ENCODE data around the gene HNRNPLL.

HNRNPLL gene

GRCh38 chr2:38557981-38558380 lies 44.7 kb downstream of the HNRNPLL start:
- ATAC-seq: no peak
- no peak for TF ChIP-seq ESRRG (CRISPR knock-in tag; IDR thresholded peaks at IDR 0.05)

DNA sequence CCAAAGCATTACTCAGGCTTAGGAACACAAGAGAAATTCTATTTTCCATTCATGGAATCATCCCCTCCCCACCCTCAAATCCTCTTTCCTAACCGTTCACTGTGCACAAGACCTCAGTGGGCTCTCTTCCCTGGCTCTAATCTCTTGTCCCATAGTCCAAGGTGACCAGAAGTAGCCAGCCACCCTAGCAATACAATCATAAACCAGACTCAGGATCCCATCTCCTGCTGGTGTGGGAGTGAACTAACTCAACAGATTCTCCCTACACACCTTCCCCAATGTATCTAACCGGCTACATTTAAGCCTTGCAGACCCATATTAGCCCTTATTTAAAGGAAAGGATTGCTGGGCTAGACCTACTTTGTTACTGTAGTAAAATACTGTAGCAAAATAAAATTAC lies 45.5 kb downstream of the HNRNPLL start:
- ATAC-seq: no peak
- TF ChIP-seq CSDC2 (CRISPR knock-in tag; IDR thresholded peaks at IDR 0.05) (no peak), ZFP3 (CRISPR knock-in tag; IDR thresholded peaks at IDR 0.05) (no peak), ISL1 (CRISPR knock-in tag; IDR thresholded peaks at IDR 0.05) (no peak)

GRCh38 chr2:38556006-38556801 lies 46.5 kb downstream of the HNRNPLL start:
- ATAC-seq: no peak
- TF ChIP-seq TOX (CRISPR knock-in tag; IDR thresholded peaks at IDR 0.05; ENCODE audit: borderline replicate concordance): no peak
- no peak for TF ChIP-seq PATZ1 (CRISPR knock-in tag; IDR thresholded peaks at IDR 0.05; ENCODE audit: borderline replicate concordance)
- no peak for TF ChIP-seq SNAI2 (CRISPR knock-in tag; IDR thresholded peaks at IDR 0.05)
- TF ChIP-seq, protein P1, sequence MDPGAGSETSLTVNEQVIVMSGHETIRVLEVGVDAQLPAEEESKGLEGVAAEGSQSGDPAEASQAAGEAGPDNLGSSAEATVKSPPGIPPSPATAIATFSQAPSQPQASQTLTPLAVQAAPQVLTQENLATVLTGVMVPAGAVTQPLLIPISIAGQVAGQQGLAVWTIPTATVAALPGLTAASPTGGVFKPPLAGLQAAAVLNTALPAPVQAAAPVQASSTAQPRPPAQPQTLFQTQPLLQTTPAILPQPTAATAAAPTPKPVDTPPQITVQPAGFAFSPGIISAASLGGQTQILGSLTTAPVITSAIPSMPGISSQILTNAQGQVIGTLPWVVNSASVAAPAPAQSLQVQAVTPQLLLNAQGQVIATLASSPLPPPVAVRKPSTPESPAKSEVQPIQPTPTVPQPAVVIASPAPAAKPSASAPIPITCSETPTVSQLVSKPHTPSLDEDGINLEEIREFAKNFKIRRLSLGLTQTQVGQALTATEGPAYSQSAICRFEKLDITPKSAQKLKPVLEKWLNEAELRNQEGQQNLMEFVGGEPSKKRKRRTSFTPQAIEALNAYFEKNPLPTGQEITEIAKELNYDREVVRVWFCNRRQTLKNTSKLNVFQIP (CRISPR knock-in tag; IDR thresholded peaks at IDR 0.05; ENCODE audit: borderline replicate concordance, low read depth): no peak
- no peak for TF ChIP-seq ZFP30 (CRISPR knock-in tag; IDR thresholded peaks at IDR 0.05)
- TF ChIP-seq ESRRG (CRISPR knock-in tag; IDR thresholded peaks at IDR 0.05): no peak
- no peak for TF ChIP-seq BACH2 (CRISPR knock-in tag; IDR thresholded peaks at IDR 0.05; ENCODE audit: borderline replicate concordance)
- TF ChIP-seq ZNF8 (CRISPR knock-in tag; IDR thresholded peaks at IDR 0.05): no peak
- no peak for TF ChIP-seq ZC3H10 (CRISPR knock-in tag; IDR thresholded peaks at IDR 0.05)
- no peak for TF ChIP-seq OSR1 (CRISPR knock-in tag; IDR thresholded peaks at IDR 0.05)
- no peak for TF ChIP-seq RARB (CRISPR knock-in tag; IDR thresholded peaks at IDR 0.05)
- TF ChIP-seq TCF4 (CRISPR knock-in tag; IDR thresholded peaks at IDR 0.05; ENCODE audit: borderline replicate concordance): no peak
- TF ChIP-seq ARNTL (CRISPR knock-in tag; IDR thresholded peaks at IDR 0.05; ENCODE audit: borderline replicate concordance, low read depth): no peak
- TF ChIP-seq GLIS3 (CRISPR knock-in tag; IDR thresholded peaks at IDR 0.05): no peak
- TF ChIP-seq CSDC2 (CRISPR knock-in tag; IDR thresholded peaks at IDR 0.05): no peak
- TF ChIP-seq ZNF565 (CRISPR knock-in tag; conservative IDR thresholded peaks at IDR 0.05; ENCODE audit: low read depth): no peak
- TF ChIP-seq TSHZ2 (CRISPR knock-in tag; IDR thresholded peaks at IDR 0.05): no peak
- no peak for TF ChIP-seq ZNF70 (CRISPR knock-in tag; IDR thresholded peaks at IDR 0.05)
- TF ChIP-seq ISL1 (CRISPR knock-in tag; IDR thresholded peaks at IDR 0.05): no peak
- no peak for TF ChIP-seq CSRNP3 (CRISPR knock-in tag; IDR thresholded peaks at IDR 0.05)
